Esophagus muscularis mucosa (tissue), 3 donors: ENCODE results near the gene TMEM255B.

Experiments used
- POLR2A ChIP-seq: fragments of 450-650 bp; IDR thresholded peaks from one replicate; pipeline ENCODE4 v1.6.1; 2017; ENCODE audit warnings: antibody characterized with exemption, moderate library complexity, mild to moderate bottlenecking, low read depth
- POLR2AphosphoS5 ChIP-seq, 2 donors: sonication (generic); formaldehyde crosslinking; IDR thresholded peaks; one replicate each; pipeline ENCODE4 v1.6.1; 2017; ENCODE audit warnings: antibody characterized with exemption in 2 of 2
- TF ChIP-seq, protein P1 (sequence below), 3 experiments: fragments of 200-600 bp in 2 of 3; fragments of 450-650 bp in 1 of 3; sonication (generic) in 2 of 3; IDR thresholded peaks; one replicate each; pipeline ENCODE4 v1.5.1; 2017 to 2019; ENCODE audit warnings: antibody characterized with exemption in 3 of 3, mild to moderate bottlenecking in 2 of 3, moderate library complexity in 1 of 3

DNA sequence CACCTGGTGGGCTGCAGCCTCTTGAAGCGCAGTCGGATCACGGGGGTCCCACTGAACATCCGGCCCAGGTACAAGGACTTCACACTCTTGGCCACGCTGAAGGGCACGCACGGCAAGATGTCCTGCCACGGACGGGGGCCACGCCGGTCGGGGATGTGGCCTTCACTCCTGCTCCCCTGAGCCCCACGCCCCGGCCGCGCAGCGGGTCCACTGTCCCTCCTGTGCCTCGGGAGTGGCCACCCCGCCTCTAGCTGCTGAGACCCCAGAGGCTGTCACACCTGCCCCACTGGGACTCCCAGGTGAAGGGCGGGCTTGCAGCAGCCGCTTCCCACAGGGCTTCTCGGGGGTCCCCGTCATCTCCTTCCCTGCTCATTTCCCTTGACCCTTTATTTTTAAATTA lies 73.6 kb downstream of the TMEM255B start:
- TF ChIP-seq POLR2A (no peak), POLR2AphosphoS5 (IDR thresholded peaks at IDR 0.05) (no peak)
- TF ChIP-seq, protein P1, sequence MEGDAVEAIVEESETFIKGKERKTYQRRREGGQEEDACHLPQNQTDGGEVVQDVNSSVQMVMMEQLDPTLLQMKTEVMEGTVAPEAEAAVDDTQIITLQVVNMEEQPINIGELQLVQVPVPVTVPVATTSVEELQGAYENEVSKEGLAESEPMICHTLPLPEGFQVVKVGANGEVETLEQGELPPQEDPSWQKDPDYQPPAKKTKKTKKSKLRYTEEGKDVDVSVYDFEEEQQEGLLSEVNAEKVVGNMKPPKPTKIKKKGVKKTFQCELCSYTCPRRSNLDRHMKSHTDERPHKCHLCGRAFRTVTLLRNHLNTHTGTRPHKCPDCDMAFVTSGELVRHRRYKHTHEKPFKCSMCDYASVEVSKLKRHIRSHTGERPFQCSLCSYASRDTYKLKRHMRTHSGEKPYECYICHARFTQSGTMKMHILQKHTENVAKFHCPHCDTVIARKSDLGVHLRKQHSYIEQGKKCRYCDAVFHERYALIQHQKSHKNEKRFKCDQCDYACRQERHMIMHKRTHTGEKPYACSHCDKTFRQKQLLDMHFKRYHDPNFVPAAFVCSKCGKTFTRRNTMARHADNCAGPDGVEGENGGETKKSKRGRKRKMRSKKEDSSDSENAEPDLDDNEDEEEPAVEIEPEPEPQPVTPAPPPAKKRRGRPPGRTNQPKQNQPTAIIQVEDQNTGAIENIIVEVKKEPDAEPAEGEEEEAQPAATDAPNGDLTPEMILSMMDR (IDR thresholded peaks at IDR 0.05) = no peak
